Hematopoietic multipotent progenitor cell treated with erythropoietin and hydrocortisone succinate and interleukin-3 and kit ligand, for 6 days (in vitro differentiated cells): ENCODE results near the gene MCCC1.
A peak's percentile ranks its signal among the peaks of the same experiment; 100 is the strongest.
"Not testable (repeated sequence)": the region's sequence is repeated elsewhere in the genome, so short reads cannot be mapped to it uniquely, and the experiment has no call there.

ENCODE experiments used
- DNase-seq: peaks from one replicate; pipeline ENCODE4 v3.0.0-alpha.2; 2015

The MCCC1 gene

GRCh38 chr3:183044547-183045229, 54.6 kb downstream of the MCCC1 start:
- no peak for DNase-seq

DNA sequence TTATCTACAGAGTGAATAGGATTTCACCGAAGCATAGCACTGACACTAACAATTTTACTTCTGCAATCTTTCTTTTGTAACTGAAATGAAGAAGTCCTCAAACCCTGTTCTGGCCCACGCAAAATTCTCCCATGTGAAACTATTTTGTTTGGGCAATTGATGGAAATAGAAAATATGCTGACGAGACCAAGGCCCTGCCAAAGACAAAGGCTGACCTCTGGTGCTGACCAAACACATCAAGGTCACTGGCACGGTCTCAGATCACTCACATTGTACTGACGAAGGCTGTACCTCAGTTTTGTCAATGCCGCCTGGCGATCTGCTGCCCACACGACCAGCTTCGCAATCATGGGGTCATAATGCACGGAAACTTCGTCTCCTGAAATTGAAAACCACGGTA, 60.5 kb downstream of the MCCC1 start:
- DNase-seq = no peak

DNA sequence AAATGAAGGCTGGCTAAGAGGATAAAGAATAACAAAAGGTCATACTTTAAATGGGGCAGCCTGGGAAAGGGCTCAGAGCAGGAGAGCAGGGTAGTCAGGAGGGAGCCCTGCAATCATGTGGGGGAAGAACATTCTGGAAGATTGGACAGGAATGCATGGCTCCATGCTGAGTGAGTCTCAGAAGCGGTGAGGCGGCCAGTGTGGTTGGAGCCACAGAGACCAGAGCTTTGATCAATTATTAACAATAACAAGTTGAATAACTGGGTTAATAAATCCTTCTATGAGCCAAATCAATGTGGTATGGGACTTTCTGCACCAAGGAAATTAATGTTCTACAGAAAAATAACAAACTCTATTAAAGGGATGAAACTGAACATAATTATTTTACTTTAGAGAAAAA, 61.1 kb downstream of the MCCC1 start:
- DNase-seq = no peak

DNA sequence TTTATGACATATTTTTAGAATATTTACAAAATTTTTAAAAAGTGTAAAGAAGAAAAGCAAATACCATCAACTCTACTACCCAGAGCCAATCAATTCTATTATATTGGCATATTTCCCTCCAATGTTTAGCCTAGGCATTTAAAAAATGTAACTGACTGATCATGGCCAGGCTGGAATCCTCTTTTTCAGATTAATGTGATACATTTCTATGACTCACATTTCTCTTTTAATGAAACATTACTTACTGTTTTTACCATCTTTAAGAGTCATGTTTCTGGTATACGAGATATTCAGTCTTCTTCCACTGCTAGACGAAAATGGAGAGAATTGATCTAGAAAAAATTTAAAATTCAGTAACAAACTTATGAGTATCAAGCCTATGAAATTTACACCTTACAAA, 65.5 kb downstream of the MCCC1 start:
- DNase-seq = no peak

DNA sequence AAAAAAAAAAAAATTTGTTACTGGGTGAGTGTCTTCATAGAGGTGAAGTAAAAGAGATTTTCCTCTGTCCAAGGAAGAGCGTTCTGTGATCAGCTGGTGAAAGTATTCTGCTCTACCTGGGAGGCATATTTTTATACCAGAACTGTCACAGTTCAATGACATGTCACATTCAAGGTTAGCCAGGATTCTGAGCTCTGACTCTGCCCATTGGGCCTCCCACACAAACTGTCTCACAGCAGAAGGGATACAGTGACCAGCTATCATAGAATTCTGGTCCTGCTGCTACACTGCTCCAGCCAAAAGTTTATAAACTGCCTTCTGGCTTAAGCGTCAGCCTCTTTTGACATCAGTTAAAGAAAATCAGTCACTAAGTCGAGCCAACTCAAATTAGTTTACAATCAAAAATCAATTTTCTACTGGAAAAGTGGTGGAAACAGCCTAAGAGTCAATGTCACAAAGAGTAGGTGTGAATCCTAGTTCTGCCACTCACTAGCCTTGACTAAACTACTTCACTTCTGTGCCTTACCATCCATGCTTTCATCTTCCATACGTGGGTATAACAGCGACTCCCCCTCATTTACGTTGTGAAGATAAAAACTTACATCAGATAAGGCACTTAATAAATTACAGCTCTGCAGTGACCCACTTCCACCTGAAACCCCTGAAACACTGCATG, 66.3 kb downstream of the MCCC1 start:
- DNase-seq = no peak

DNA sequence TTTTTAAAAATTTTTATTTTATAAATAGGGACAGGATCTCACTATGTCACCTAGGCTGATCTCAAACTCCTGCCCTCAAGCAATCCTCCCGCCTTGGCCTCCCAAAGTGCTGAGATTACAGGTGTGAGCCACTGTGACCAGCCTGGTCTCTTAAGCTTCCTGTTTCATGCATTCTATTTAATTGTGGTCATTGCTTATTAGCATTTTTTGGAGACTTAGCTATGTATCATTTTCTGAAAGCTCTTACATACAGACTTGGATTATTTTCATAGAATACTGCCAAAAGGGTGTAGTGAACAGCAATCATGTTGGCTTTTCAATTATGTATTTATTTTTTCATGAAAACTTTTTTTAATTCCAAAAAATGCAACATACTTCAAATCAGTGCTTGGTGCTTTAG, 67.5 kb downstream of the MCCC1 start:
- no peak for DNase-seq

- DNase-seq = no peak
These were observed 70.9 kb downstream of the MCCC1 start for GRCh38 chr3:183028416-183028815.

DNA sequence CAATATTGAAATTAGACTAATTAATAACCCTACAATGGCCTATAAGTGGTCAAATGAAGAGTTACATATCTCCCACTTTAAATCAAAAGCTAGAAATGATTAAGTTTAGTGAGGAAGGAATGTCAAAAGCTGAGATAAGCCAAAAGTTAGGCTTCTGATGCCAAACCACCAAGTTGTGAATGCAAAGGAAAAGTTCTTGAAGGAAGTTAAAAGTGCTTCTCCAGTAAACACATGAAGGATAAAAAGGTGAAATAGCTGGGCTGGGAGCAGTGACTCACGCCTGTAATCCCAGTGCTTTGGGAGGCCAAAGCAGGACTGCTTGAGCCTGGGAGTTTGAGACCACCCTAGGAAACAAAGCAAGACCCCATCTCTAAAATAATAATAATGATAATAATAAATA, 72.0 kb downstream of the MCCC1 start:
- DNase-seq = no peak

DNA sequence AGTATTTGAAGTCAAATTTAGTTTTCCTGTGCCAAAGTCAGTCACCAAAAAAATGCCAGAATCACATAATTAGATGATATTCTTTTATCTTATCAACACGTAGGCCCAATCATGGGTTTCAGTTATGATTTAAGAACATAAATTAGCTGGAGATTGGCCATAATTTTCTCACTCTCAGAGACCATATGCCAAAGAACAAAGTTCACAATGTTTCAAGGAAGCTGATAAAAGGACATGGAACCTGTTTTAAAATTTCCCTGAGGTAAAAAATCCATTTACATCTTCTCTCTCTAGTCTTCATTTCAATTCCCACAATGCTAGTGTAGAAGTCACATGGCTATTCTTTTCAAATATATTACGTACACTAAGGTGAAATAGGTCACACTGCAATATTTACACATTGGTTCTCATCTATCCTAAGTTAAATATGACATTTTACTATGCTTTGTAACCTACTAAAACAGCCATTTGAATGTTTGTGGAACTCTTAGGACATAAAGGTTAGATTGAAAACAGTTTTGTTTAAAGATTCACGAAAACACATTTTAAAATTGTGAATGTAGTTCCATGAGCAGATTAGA, 76.3 kb downstream of the MCCC1 start:
- no peak for DNase-seq

DNA sequence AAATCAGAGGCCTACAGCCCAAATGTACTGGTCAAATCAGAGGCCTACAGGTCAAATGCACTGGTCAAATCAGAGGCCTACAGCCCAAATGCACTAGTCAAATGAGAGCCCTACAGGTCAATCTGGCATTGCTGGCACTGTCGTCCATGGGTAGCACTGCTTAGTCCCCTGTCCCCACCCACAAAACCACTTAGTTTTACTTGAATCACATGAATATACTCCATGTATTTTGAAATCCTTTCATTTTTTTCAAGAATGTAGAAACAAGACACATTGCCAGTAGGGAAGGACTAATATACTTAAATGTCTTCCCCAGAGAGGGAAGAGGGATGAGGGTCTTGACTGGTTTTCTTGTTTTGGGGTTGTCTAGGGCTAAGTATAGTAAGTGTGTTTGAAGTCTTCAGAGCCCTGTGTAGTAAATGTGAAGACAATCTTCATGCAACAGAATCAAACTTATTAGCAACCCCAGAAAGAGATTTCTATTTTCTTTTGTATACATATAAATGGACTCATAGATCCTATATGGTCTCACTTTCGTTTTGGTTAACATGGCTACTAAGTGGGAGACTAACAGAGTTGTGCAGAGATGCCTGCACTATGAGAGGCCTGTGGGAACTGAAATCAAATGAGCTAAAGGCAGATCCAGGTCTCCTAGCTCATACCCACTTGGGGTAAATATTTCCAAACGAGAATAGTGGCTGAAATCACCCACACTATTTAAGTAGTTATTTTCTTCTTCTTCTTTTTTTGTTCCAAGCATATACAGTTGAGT, 80.7 kb downstream of the MCCC1 start:
- no peak for DNase-seq

DNA sequence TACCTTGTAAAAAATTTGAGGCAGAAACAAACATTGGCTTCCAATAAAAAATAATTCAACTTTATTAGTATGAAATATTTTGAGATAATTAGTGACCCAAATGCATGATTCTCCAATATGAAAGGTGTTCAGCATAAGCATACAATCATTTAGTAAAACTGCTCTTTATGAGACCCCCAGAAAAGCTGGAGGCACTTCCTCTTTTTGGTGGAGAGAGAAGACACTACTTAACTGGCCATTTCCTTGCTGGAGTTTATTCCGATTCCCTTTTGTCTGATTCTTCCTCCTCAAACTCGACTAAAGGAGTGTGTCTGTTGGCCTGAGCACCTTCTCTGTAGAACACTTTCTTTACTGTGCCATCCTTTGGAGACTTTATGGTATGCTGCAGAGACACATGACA, 84.1 kb downstream of the MCCC1 start:
- no peak for DNase-seq

DNA sequence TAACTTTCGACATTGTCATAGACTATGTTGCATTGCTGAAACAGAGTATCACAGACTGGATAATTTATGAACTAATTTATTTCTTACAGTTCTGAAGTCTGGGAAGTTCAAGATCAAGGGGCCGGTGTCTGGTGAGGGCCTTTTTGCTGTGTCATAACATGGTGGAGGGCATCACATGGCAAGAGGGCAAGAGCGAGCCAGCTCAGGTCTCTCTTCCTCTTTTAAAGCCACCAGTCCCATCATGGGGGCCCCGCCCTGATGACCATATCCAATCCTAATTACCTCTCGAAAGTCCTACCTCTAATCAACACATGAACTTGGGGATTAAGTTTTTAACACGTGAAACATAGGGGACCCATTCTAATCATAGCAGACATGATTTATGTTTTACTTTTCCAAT, 85.4 kb downstream of the MCCC1 start:
- DNase-seq = peak; percentile 27

DNA sequence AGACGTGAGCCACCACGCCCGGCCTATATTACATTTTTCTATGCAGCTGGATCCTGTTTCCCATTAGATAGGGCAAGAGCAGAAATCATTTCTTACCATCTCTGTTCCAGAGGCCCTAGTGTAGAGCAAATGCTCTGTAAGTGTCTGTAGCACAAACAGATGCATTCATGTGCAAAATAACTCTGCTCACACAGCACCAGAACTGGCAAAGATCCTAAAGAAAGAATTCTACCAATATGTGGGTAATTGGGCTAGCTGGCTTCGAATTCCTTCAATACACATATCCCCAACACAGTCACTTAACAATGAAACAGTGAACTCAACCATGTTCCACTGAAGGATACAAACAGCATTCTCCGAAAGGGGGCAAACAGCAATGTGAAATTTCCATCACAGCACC, 86.2 kb downstream of the MCCC1 start:
- no peak for DNase-seq

- no peak for DNase-seq
These were observed 90.5 kb downstream of the MCCC1 start for GRCh38 chr3:183008800-183009199.

- DNase-seq = no peak
These were observed 91.0 kb downstream of the MCCC1 start for GRCh38 chr3:183008303-183008702.

GRCh38 chr3:183006396-183007002, 92.8 kb downstream of the MCCC1 start:
- DNase-seq = no peak

- no peak for DNase-seq
These were observed 99.5 kb downstream of the MCCC1 start for GRCh38 chr3:182999767-183000166.

- not testable (repeated sequence) for DNase-seq
These were observed 105.7 kb downstream of the MCCC1 start for GRCh38 chr3:182993486-182994201.

DNA sequence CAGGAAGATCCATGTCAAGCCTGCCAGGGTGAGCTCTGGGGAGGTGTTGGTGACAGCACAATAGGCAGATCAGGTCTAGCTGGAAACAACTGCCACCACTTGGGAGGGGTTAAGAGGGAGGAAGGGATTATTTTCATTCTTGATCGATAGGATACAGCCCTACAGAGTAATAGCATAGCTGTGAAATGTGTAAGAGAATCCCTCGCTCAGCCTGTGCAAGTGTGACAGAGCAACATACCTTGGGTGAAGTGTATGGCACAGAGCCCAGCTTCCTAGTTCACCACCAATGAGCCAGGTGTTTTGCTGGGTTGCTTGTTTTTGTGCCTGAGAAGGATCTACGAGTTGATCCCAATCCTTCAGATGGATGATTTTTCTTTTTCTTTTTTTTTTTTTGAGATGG, 109.7 kb downstream of the MCCC1 start:
- no peak for DNase-seq

DNA sequence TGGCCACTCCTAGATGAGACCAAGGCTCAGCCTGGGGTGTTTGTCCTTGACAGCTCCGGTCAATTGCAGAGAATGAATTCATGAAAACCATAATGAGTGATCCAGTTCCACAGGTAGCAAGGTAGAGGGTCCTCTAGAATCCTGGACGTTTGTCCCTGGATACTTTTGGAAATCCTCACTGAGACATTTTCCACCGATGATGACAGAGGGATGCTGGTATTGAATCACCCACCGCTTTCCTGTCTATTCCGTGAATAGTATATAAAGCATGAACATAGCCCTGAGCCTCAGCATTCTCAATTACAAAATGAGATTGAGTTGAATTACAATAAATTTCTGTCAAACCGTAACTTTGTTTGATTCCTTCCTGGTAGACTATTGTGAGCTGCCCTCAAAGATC, 113.3 kb downstream of the MCCC1 start:
- no peak for DNase-seq

DNA sequence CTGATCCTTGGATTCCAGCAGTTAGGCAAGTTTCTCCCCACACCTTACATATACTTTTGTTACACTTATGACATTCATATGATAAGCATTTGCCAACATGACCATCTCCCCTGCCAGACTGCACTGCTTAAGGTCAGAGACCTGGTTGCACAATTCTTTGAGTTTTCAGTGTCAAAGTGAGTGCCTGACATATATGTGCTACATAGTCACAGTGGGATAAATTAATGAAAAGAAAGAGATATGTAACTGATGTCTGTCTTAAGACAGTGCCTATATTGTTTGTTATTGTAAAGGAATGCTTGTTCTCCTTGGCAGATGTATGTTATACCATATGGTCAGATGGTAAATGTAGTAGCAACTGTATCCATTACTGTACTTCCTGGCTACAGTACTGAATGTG, 115.4 kb downstream of the MCCC1 start:
- no peak for DNase-seq

DNA sequence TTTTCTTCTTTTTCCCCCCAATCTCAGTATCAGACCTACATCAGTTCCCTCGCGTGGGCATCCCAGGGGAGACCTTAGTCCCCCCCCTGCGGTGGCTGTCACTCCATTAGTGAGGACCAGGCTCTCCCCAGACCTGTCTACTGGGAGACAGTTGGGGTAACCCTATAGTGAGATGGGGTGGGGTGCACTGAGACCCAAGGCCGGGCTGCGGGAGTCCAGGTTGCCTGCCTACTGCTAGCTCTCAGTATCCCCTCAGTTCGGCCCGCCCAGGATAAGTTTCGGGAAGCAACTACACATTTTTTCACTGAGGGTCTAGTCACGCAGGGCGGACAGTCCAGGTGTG, 118.3 kb downstream of the MCCC1 start:
- no peak for DNase-seq
